AG09309 (cell line): ENCODE results near the gene WWC2.
A peak's percentile ranks its signal among the peaks of the same experiment; 100 is the strongest.

Source experiments
- DNase-seq: peaks from one replicate; pipeline ENCODE4 v3.0.0-alpha.2; 2010; ENCODE audit warnings: low read depth
- H3K4me3 ChIP-seq: 2 replicates; pipeline ENCODE4 v1.5.1; 2011; ENCODE audit warnings: mild to moderate bottlenecking, low read depth, low read length, moderate library complexity; ENCODE audit not compliant: control insufficient read depth
- CTCF ChIP-seq: IDR thresholded peaks from 2 replicates; pipeline ENCODE4 v1.5.1; 2011; ENCODE audit warnings: mild to moderate bottlenecking, low read depth, low read length, inconsistent platforms; ENCODE audit not compliant: insufficient read depth, control insufficient read depth; ENCODE audit errors: missing control alignments

The WWC2 gene

GRCh38 chr4:183098723-183099536, at the start of gene WWC2:
WWC2 (plus strand) TSS chr4:183099257; CDS start chr4:183099492, 235 bp downstream.
- TF ChIP-seq CTCF, result no peak
- DNase-seq, result peak; percentile 67
- peak within 1 kb of the TSS; percentile 65 for H3K4me3 ChIP-seq

GRCh38 chr4:183053681-183054080, 45.4 kb upstream of the WWC2 start:
- no peak overlapping the region for H3K4me3 ChIP-seq
- no peak for DNase-seq
- no peak for TF ChIP-seq CTCF

GRCh38 chr4:183057255-183057654, 41.8 kb upstream of the WWC2 start:
- H3K4me3 ChIP-seq, result no peak overlapping the region
- TF ChIP-seq CTCF, result no peak
- no peak for DNase-seq

- TF ChIP-seq CTCF, result no peak
- DNase-seq, result no peak
- no peak overlapping the region for H3K4me3 ChIP-seq
Measured at GRCh38 chr4:183059797-183060196, 39.3 kb upstream of the WWC2 start.

GRCh38 chr4:183068502-183068901, 30.6 kb upstream of the WWC2 start:
- H3K4me3 ChIP-seq, result no peak overlapping the region

GRCh38 chr4:183071222-183071621, 27.8 kb upstream of the WWC2 start:
- DNase-seq, result no peak
- TF ChIP-seq CTCF, result no peak
- no peak overlapping the region for H3K4me3 ChIP-seq

More at GRCh38 chr4:183068502-183068901, 30.6 kb upstream of the WWC2 start:
- no peak for TF ChIP-seq CTCF
- no peak for DNase-seq
